Measurements from ENCODE around the gene DSCAM. TPM values are rescaled to one million over a fixed set of nuclear protein-coding genes. Genes with fewer than 3 reads are reported as not detected.

Gene DSCAM
- polyA plus RNA-seq, 3 donors: not detected

DNA sequence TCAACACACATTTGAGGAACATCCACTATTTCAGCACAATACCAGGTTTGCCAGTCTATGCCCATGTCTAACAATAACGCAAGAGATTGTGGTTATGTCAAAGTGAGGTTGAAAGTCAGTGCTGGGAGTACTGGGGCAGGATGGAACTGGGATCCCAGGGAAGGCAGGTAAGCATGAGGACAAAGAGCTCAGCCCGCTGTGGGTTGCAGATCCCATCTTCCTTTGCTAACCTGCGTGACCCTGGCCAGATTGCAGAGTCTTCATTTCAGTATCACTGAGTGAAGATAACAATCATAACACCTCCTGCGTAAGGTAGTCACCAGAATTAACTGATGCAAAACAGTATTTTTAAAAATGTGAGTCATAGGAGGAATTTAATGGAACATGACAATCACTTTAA, 729.7 kb downstream of the DSCAM start:
- H4K20me1 ChIP-seq (ENCODE audit: insufficient read depth, low read length): no peaks in the 10 kb centered on the region
- H3K36me3 ChIP-seq (replicated peaks in 1 of 2; ENCODE audit: control insufficient read depth in 1 of 2, insufficient read depth in 2 of 2, low read length in 2 of 2): no peaks in the 10 kb centered on the region
- H3K9me3 ChIP-seq (replicated peaks in 1 of 2; ENCODE audit: control insufficient read depth in 1 of 2, insufficient read depth in 1 of 2, low read length in 2 of 2): no peaks in the 10 kb centered on the region
- no peak overlapping the region for H2AFZ ChIP-seq (ENCODE audit: insufficient read depth, low read depth, low read length, poor library complexity, severe bottlenecking)
- 83% methylated on average over 1 of the region's 4 CpGs for WGBS (ENCODE audit: insufficient coverage)
- H3K4me3 Mint-ChIP-seq: no peak overlapping the region
- H3K9me3 Mint-ChIP-seq: peaks cover 0 to 9% (median 3%) of the 10 kb centered on the region in 7 donors
- DNase-seq: no peak
- no peaks in the 10 kb centered on the region for H3K79me2 ChIP-seq (ENCODE audit: insufficient read depth, low read length)
- peaks cover 0 to 5% (median 0%) of the 10 kb centered on the region in 3 donors for H3K27me3 Mint-ChIP-seq (ENCODE audit: low read depth in 3 of 3)
- H3K4me1 Mint-ChIP-seq: no peaks in the 10 kb centered on the region
- no peak overlapping the region for H3K27ac Mint-ChIP-seq
- no peaks in the 10 kb centered on the region for H3K4me1 ChIP-seq (ENCODE audit: control insufficient read depth in 1 of 2, insufficient read depth in 2 of 2, low read length in 2 of 2)
- H3K27ac ChIP-seq (ENCODE audit: low read depth in 1 of 2, low read length in 2 of 2): no peak overlapping the region
- H3K27me3 ChIP-seq (ENCODE audit: control insufficient read depth in 2 of 2, insufficient read depth in 2 of 2, low read length in 2 of 2): no peaks in the 10 kb centered on the region
- no peak overlapping the region for H3K4me3 ChIP-seq (replicated peaks in 1 of 3; ENCODE audit: low read depth in 2 of 3, low read length in 3 of 3)
- H3K4me2 ChIP-seq (replicated peaks; ENCODE audit: extremely low read depth, low read length, poor library complexity, severe bottlenecking): no peak overlapping the region
- H3K36me3 Mint-ChIP-seq: no peaks in the 10 kb centered on the region
- H3K9ac ChIP-seq (ENCODE audit: insufficient read depth, low read length, poor library complexity, severe bottlenecking): no peak overlapping the region
- no peak for TF ChIP-seq CTCF (IDR thresholded peaks at IDR 0.05)
- intact Hi-C loops (cut with micrococcal nuclease): no loop called here

DNA sequence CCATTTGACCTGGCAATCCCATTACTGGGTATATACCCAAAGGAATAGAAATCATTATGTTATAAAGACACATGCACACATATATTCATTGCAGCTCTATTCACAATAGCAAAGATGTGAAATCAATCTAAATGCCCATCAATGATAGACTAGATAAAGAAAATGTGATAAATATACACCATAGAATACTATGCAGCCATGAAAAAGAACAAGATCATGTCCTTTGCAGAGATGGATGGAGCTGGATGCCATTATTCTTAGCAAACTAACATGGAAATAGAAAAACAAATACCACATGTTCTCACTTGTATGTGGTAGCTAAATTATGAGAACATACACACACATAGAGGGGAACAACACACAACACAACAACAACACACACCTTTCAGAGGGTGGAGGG, 731.2 kb downstream of the DSCAM start:
- intact Hi-C loops (cut with micrococcal nuclease): no loop called here
- H3K4me2 ChIP-seq (replicated peaks; ENCODE audit: extremely low read depth, low read length, poor library complexity, severe bottlenecking): no peak overlapping the region

More for the DNA sequence above, 731.2 kb downstream of the DSCAM start:
- no peaks in the 10 kb centered on the region for H3K79me2 ChIP-seq (ENCODE audit: insufficient read depth, low read length)
- H3K9me3 ChIP-seq (replicated peaks in 1 of 2; ENCODE audit: control insufficient read depth in 1 of 2, insufficient read depth in 1 of 2, low read length in 2 of 2): no peaks in the 10 kb centered on the region
- no peak overlapping the region for H3K9ac ChIP-seq (ENCODE audit: insufficient read depth, low read length, poor library complexity, severe bottlenecking)
- no peaks in the 10 kb centered on the region for H3K4me1 ChIP-seq (ENCODE audit: control insufficient read depth in 1 of 2, insufficient read depth in 2 of 2, low read length in 2 of 2)
- H2AFZ ChIP-seq (ENCODE audit: insufficient read depth, low read depth, low read length, poor library complexity, severe bottlenecking): no peak overlapping the region
- H3K4me1 Mint-ChIP-seq: no peaks in the 10 kb centered on the region
- H3K36me3 Mint-ChIP-seq: no peaks in the 10 kb centered on the region
- no peak overlapping the region for H3K4me3 ChIP-seq (replicated peaks in 1 of 3; ENCODE audit: low read depth in 2 of 3, low read length in 3 of 3)
- no peaks in the 10 kb centered on the region for H3K36me3 ChIP-seq (replicated peaks in 1 of 2; ENCODE audit: control insufficient read depth in 1 of 2, insufficient read depth in 2 of 2, low read length in 2 of 2)
- peaks cover 0 to 9% (median 7%) of the 10 kb centered on the region in 7 donors for H3K9me3 Mint-ChIP-seq
- H4K20me1 ChIP-seq (ENCODE audit: insufficient read depth, low read length): no peaks in the 10 kb centered on the region
- DNase-seq: no peak
- peaks cover 0 to 3% (median 0%) of the 10 kb centered on the region in 3 donors for H3K27me3 Mint-ChIP-seq (ENCODE audit: low read depth in 3 of 3)
- no peak overlapping the region for H3K27ac ChIP-seq (ENCODE audit: low read depth in 1 of 2, low read length in 2 of 2)
- H3K27ac Mint-ChIP-seq: no peak overlapping the region
- H3K27me3 ChIP-seq (ENCODE audit: control insufficient read depth in 2 of 2, insufficient read depth in 2 of 2, low read length in 2 of 2): no peaks in the 10 kb centered on the region
- no peak for TF ChIP-seq CTCF (IDR thresholded peaks at IDR 0.05)
- no peak overlapping the region for H3K4me3 Mint-ChIP-seq
